ENCODE data around the gene TFPT.

DNA sequence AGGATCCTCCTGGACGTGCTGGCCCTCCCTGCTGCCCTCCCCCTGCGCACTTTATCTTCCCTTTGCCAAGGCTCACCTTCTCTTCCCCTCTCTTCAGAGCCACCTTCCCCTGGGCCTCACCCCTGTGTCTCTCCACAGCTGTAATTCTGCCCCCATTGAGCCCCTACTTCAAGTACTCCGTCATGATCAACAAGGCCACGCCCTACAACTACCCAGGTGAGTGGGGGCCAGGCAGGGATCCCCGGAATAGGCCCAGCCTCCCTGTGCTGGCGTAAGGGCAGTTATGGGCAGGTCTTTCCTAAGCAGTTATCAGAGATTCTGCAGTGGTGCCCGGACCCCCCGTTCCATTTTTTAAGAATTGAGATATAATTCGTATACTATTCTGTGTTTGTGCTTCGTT is 9.7 kb downstream of the TFPT start:
- TF ChIP-seq, protein P1, sequence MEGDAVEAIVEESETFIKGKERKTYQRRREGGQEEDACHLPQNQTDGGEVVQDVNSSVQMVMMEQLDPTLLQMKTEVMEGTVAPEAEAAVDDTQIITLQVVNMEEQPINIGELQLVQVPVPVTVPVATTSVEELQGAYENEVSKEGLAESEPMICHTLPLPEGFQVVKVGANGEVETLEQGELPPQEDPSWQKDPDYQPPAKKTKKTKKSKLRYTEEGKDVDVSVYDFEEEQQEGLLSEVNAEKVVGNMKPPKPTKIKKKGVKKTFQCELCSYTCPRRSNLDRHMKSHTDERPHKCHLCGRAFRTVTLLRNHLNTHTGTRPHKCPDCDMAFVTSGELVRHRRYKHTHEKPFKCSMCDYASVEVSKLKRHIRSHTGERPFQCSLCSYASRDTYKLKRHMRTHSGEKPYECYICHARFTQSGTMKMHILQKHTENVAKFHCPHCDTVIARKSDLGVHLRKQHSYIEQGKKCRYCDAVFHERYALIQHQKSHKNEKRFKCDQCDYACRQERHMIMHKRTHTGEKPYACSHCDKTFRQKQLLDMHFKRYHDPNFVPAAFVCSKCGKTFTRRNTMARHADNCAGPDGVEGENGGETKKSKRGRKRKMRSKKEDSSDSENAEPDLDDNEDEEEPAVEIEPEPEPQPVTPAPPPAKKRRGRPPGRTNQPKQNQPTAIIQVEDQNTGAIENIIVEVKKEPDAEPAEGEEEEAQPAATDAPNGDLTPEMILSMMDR (conservative IDR thresholded peaks at IDR 0.05) = no peak
- TF ChIP-seq EZH2 (IDR thresholded peaks at IDR 0.05; ENCODE audit: low read depth) = no peak

All from PC-9 (cell line).